ENCODE results near the gene C17orf107.

The C17orf107 gene

GRCh38 chr17:4891411-4892410 is 7.6 kb upstream of the C17orf107 start:
- no peak overlapping the region; the same call in 1 of the 2 replicates for H3K4me3 ChIP-seq (ENCODE audit: low read length)
- peak overlapping the region; percentile 10; the same call in 1 of the 2 replicates for H3K9ac ChIP-seq (ENCODE audit: low read length)
- H3K4me1 ChIP-seq (ENCODE audit: low read length), result peaks cover 14% of the 10 kb centered on the region
- H3K4me2 ChIP-seq (ENCODE audit: low read length), result peak overlapping the region; percentile 53; the same call in 1 of the 2 replicates
- no peak overlapping the region for H2AFZ ChIP-seq (ENCODE audit: low read depth, low read length)
- H3K9me3 ChIP-seq (ENCODE audit: insufficient read depth, low read length), result no peaks in the 10 kb centered on the region
- H3K27ac ChIP-seq (ENCODE audit: low read length), result peak overlapping the region; percentile 11; the same call in 1 of the 2 replicates
- H3K36me3 ChIP-seq (replicated peaks; ENCODE audit: low read depth, low read length), result peaks cover 7% of the 10 kb centered on the region
- TF ChIP-seq CTCF (IDR thresholded peaks at IDR 0.05; ENCODE audit: low read depth, low read length) (no peak), EZH2phosphoT487 (IDR thresholded peaks at IDR 0.05; ENCODE audit: low read depth) (no peak)
- no peaks in the 10 kb centered on the region for H4K20me1 ChIP-seq (ENCODE audit: insufficient read depth, low read length)
- H3K27me3 ChIP-seq (ENCODE audit: low read depth, low read length), result no peaks in the 10 kb centered on the region
- no peaks in the 10 kb centered on the region for H3K79me2 ChIP-seq (ENCODE audit: low read length)

- peaks cover 7% of the 10 kb centered on the region for H3K36me3 ChIP-seq (replicated peaks; ENCODE audit: low read depth, low read length)
- no peaks in the 10 kb centered on the region for H3K9me3 ChIP-seq (ENCODE audit: insufficient read depth, low read length)
- H3K79me2 ChIP-seq (ENCODE audit: low read length), result no peaks in the 10 kb centered on the region
- TF ChIP-seq CTCF (IDR thresholded peaks at IDR 0.05; ENCODE audit: low read depth, low read length), result no peak
- no peak for TF ChIP-seq EZH2phosphoT487 (IDR thresholded peaks at IDR 0.05; ENCODE audit: low read depth)
- peaks cover 14% of the 10 kb centered on the region for H3K4me1 ChIP-seq (ENCODE audit: low read length)
- H3K4me3 ChIP-seq (ENCODE audit: low read length), result no peak overlapping the region; the same call in 1 of the 2 replicates
- no peaks in the 10 kb centered on the region for H4K20me1 ChIP-seq (ENCODE audit: insufficient read depth, low read length)
- peak overlapping the region; percentile 53; the same call in 1 of the 2 replicates for H3K4me2 ChIP-seq (ENCODE audit: low read length)
- no peaks in the 10 kb centered on the region for H3K27me3 ChIP-seq (ENCODE audit: low read depth, low read length)
- H2AFZ ChIP-seq (ENCODE audit: low read depth, low read length), result no peak overlapping the region
- H3K9ac ChIP-seq (ENCODE audit: low read length), result peak overlapping the region; percentile 10; the same call in 1 of the 2 replicates
- peak overlapping the region; percentile 11; the same call in 1 of the 2 replicates for H3K27ac ChIP-seq (ENCODE audit: low read length)
These were observed 6.7 kb upstream of the C17orf107 start for GRCh38 chr17:4892499-4893221.

- Histone ChIP-seq H3K9ac (ENCODE audit: low read length) (no peak overlapping the region), H2AFZ (ENCODE audit: low read depth, low read length) (no peak overlapping the region), H4K20me1 (ENCODE audit: insufficient read depth, low read length) (no peaks in the 10 kb centered on the region), H3K4me2 (ENCODE audit: low read length) (no peak overlapping the region), H3K9me3 (ENCODE audit: insufficient read depth, low read length) (no peaks in the 10 kb centered on the region), H3K27ac (ENCODE audit: low read length) (no peak overlapping the region), H3K27me3 (ENCODE audit: low read depth, low read length) (no peaks in the 10 kb centered on the region), H3K4me1 (ENCODE audit: low read length) (peaks cover 14% of the 10 kb centered on the region), H3K36me3 (replicated peaks; ENCODE audit: low read depth, low read length) (peaks cover 7% of the 10 kb centered on the region), H3K4me3 (ENCODE audit: low read length) (no peak overlapping the region), H3K79me2 (ENCODE audit: low read length) (no peaks in the 10 kb centered on the region)
- no peak for TF ChIP-seq EZH2phosphoT487 (IDR thresholded peaks at IDR 0.05; ENCODE audit: low read depth)
- TF ChIP-seq CTCF (IDR thresholded peaks at IDR 0.05; ENCODE audit: low read depth, low read length), result no peak
These were observed 6.1 kb upstream of the C17orf107 start for GRCh38 chr17:4893272-4893671.
